GM23338 (cell line): Measurements from ENCODE around the gene COL5A2. TPM values are rescaled to one million over a fixed set of nuclear protein-coding genes. Genes with fewer than 3 reads are reported as not detected.

Source experiments
- ATAC-seq: fragments of 200-7000 bp; cut with Tn5 transposase; 3 replicates; pipeline ENCODE4 v1.9.1; 2020
- DNase-seq: peaks from one replicate; pipeline ENCODE4 v3.0.0-alpha.2; 2015; ENCODE audit warnings: low spot score
- H2AFZ ChIP-seq: fragments of 200-600 bp; sonication (generic); 2 replicates; pipeline ENCODE4 v1.8.0; 2016; ENCODE audit warnings: antibody characterized with exemption, mild to moderate bottlenecking, moderate library complexity
- H3F3A ChIP-seq: fragments of 200-600 bp; sonication (generic); replicated peaks from 2 replicates; pipeline ENCODE4 v1.8.0; 2017; ENCODE audit warnings: antibody characterized with exemption, mixed run types, low read depth
- H3K27ac ChIP-seq: fragments of 200-600 bp; sonication (generic); 2 replicates; pipeline ENCODE4 v1.6.1; 2016; ENCODE audit warnings: low read depth
- H3K27me3 ChIP-seq: fragments of 200-600 bp; sonication (generic); 2 replicates; pipeline ENCODE4 v1.8.0; 2016; ENCODE audit warnings: mild to moderate bottlenecking, mixed run types, moderate library complexity; ENCODE audit not compliant: insufficient read depth
- H3K36me3 ChIP-seq: fragments of 200-600 bp; sonication (generic); 2 replicates; pipeline ENCODE4 v1.8.0; 2016; ENCODE audit warnings: mild to moderate bottlenecking; ENCODE audit not compliant: insufficient read depth
- H3K4me1 ChIP-seq: fragments of 200-600 bp; sonication (generic); 2 replicates; pipeline ENCODE4 v1.8.0; 2016; ENCODE audit warnings: mild to moderate bottlenecking, moderate library complexity; ENCODE audit not compliant: insufficient read depth
- H3K4me2 ChIP-seq: fragments of 200-600 bp; sonication (generic); 2 replicates; pipeline ENCODE4 v1.7.1; 2017; ENCODE audit warnings: mixed run types
- H3K4me3 ChIP-seq: fragments of 200-600 bp; sonication (generic); 2 replicates; pipeline ENCODE4 v1.6.1; 2016; ENCODE audit warnings: mixed run types
- H3K79me2 ChIP-seq: fragments of 200-600 bp; sonication (generic); replicated peaks from 2 replicates; pipeline ENCODE4 v1.8.0; 2017; ENCODE audit warnings: mild to moderate bottlenecking; ENCODE audit not compliant: insufficient read depth
- H3K9me2 ChIP-seq: fragments of 200-600 bp; sonication (generic); 2 replicates; pipeline ENCODE4 v1.8.0; 2017; ENCODE audit not compliant: insufficient read depth
- H4K20me1 ChIP-seq: fragments of 200-600 bp; sonication (generic); replicated peaks from 2 replicates; pipeline ENCODE4 v1.8.0; 2017; ENCODE audit warnings: mild to moderate bottlenecking; ENCODE audit not compliant: insufficient read depth
- H3K27ac Mint-ChIP-seq: 2 replicates; pipeline ENCODE4 v1.8.0; 2020; ENCODE audit warnings: inconsistent platforms, mild to moderate bottlenecking, moderate library complexity, mixed read lengths
- H3K27me3 Mint-ChIP-seq: 3 replicates; pipeline ENCODE4 v1.8.0; 2022; ENCODE audit warnings: low read depth, mild to moderate bottlenecking, moderate library complexity, mixed read lengths, inconsistent platforms; ENCODE audit not compliant: insufficient read depth, poor library complexity
- H3K36me3 Mint-ChIP-seq: 3 replicates; pipeline ENCODE4 v1.8.0; 2021; ENCODE audit warnings: low read depth, mild to moderate bottlenecking, inconsistent platforms, moderate library complexity, mixed read lengths
- H3K4me1 Mint-ChIP-seq: 3 replicates; pipeline ENCODE4 v1.8.0; 2020; ENCODE audit warnings: mild to moderate bottlenecking, inconsistent platforms, mixed read lengths
- H3K4me3 Mint-ChIP-seq: 3 replicates; pipeline ENCODE4 v1.8.0; 2021; ENCODE audit warnings: moderate library complexity, mild to moderate bottlenecking, inconsistent platforms, mixed read lengths
- H3K9me3 Mint-ChIP-seq: 3 replicates; pipeline ENCODE4 v1.8.0; 2020; ENCODE audit warnings: moderate library complexity, mild to moderate bottlenecking, inconsistent platforms, mixed read lengths
- CREB1 ChIP-seq: fragments of 250-450 bp; sonication (Bioruptor Pico); IDR thresholded peaks from 2 replicates; pipeline ENCODE4 v1.5.0; 2020; ENCODE audit warnings: low read depth, mild to moderate bottlenecking, moderate library complexity
- CTCF ChIP-seq, 2 experiments: fragments of 200-600 bp in 1 of 2; sonication (generic) in 1 of 2; conservative IDR thresholded peaks; 2 replicates each; pipeline versions ENCODE4 v1.5.1 to v1.6.1; 2016 to 2017; ENCODE audit warnings: antibody characterized with exemption in 2 of 2, low read depth in 2 of 2, mild to moderate bottlenecking in 2 of 2, moderate library complexity in 1 of 2
- EZH2 ChIP-seq: fragments of 200-600 bp; sonication (generic); IDR thresholded peaks from one replicate; pipeline ENCODE4 v1.8.0; 2017; ENCODE audit warnings: antibody characterized with exemption, mild to moderate bottlenecking, low read depth; ENCODE audit not compliant: unreplicated experiment
- EZH2phosphoT487 ChIP-seq: fragments of 200-600 bp; sonication (generic); IDR thresholded peaks from one replicate; pipeline ENCODE4 v1.8.1; 2018; ENCODE audit warnings: antibody characterized with exemption; ENCODE audit not compliant: unreplicated experiment
- JUNB ChIP-seq: IDR thresholded peaks from one replicate; pipeline ENCODE4 v1.6.1; 2016; ENCODE audit warnings: antibody characterized with exemption; ENCODE audit not compliant: unreplicated experiment
- NANOG ChIP-seq: IDR thresholded peaks from 2 replicates; pipeline ENCODE4 v1.6.1; 2016; ENCODE audit warnings: antibody characterized with exemption, borderline replicate concordance
- POLR2AphosphoS5 ChIP-seq: IDR thresholded peaks from 2 replicates; pipeline ENCODE4 v1.6.1; 2016; ENCODE audit warnings: antibody characterized with exemption, low read depth
- ZNF114 ChIP-seq: fragments of 250-450 bp; sonication (Bioruptor Pico); IDR thresholded peaks from 2 replicates; pipeline ENCODE4 v1.5.0; 2020; ENCODE audit warnings: mild to moderate bottlenecking, moderate library complexity
- ZNF331 ChIP-seq: fragments of 250-450 bp; sonication (Bioruptor Pico); IDR thresholded peaks from 2 replicates; pipeline ENCODE4 v1.5.0; 2020; ENCODE audit warnings: low read depth, mild to moderate bottlenecking, moderate library complexity
- polyA plus RNA-seq: library from polyadenylated mRNA; unstranded; fragments of >200 nt; fragmentation: Nextera tagmentation; extraction: Ambion mirVana; gene quantifications from 2 replicates; pipeline ENCODE4 v1.2.1, GENCODE V29; 2016
- total RNA-seq: library from RNA; depleted of rRNA; stranded (reverse); fragments of >200 nt; shearing (Covaris generic); gene quantifications from 2 replicates; pipeline ENCODE4 v1.2.3, GENCODE V29; 2014
- TF ChIP-seq, protein P1 (sequence below): IDR thresholded peaks from 2 replicates; pipeline ENCODE4 v1.6.1; 2016; ENCODE audit warnings: antibody characterized with exemption
- TF ChIP-seq, protein P2 (sequence below): IDR thresholded peaks from one replicate; pipeline ENCODE4 v1.6.1; 2018; ENCODE audit warnings: antibody characterized with exemption; ENCODE audit not compliant: unreplicated experiment

The COL5A2 gene
- total and polyA plus RNA-seq, 2 experiments from 2014 or later, result 6.7 to 19.7 TPM

DNA sequence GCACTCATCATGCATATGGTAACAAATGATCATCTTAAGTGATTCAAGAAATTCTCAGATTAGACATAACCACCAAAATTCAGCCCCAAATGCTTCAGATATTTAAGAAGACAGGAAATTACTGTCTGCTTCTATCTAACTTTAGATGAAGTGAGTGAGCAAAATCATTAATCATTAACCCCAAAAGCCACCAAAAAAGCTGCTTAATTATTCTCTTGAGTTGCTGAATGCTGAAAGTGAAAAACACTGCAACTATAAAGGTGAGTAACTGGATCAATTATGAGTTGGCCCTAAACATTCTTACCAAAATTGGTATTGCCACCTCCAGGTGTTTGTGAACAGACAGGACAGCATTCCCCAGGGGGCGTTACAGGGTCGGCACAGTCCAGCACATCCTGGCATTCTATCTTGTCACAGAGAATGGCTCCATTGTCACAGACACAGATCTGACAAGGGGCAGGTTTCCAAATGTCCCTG, 69.6 kb downstream of the COL5A2 start:
- no peak overlapping the region for H3K4me3 ChIP-seq
- H3F3A ChIP-seq, result no peaks in the 10 kb centered on the region
- H4K20me1 ChIP-seq, result no peaks in the 10 kb centered on the region
- no peaks in the 10 kb centered on the region for H3K27me3 Mint-ChIP-seq
- H3K79me2 ChIP-seq, result no peaks in the 10 kb centered on the region
- H3K9me2 ChIP-seq, result no peaks in the 10 kb centered on the region
- H3K27ac ChIP-seq, result no peak overlapping the region
- H3K36me3 Mint-ChIP-seq, result no peaks in the 10 kb centered on the region
- no peaks in the 10 kb centered on the region for H3K4me1 ChIP-seq
- H3K9me3 Mint-ChIP-seq, result no peaks in the 10 kb centered on the region
- no peak overlapping the region for H2AFZ ChIP-seq
- no peaks in the 10 kb centered on the region for H3K4me1 Mint-ChIP-seq
- H3K27me3 ChIP-seq, result no peaks in the 10 kb centered on the region
- DNase-seq, result peak; percentile 34
- ATAC-seq, result no peak
- H3K4me3 Mint-ChIP-seq, result no peak overlapping the region
- no peaks in the 10 kb centered on the region for H3K36me3 ChIP-seq
- H3K4me2 ChIP-seq, result no peak overlapping the region
- TF ChIP-seq EZH2 (no peak), CTCF (conservative IDR thresholded peaks at IDR 0.05; ENCODE audit: low read depth in 2 of 2) (peak; percentile 32 to 53)
- no peak overlapping the region for H3K27ac Mint-ChIP-seq

- H3K4me2 ChIP-seq, result no peak overlapping the region
- DNase-seq (no peak), ATAC-seq (no peak)
- H3K36me3 Mint-ChIP-seq, result no peaks in the 10 kb centered on the region
- H3K36me3 ChIP-seq, result no peaks in the 10 kb centered on the region
- no peaks in the 10 kb centered on the region for H3K9me2 ChIP-seq
- H3K4me1 Mint-ChIP-seq, result no peaks in the 10 kb centered on the region
- H3K4me3 ChIP-seq, result no peak overlapping the region
- no peak overlapping the region for H3K27ac Mint-ChIP-seq
- H3K9me3 Mint-ChIP-seq, result no peaks in the 10 kb centered on the region
- no peaks in the 10 kb centered on the region for H4K20me1 ChIP-seq
- H3K27me3 ChIP-seq, result no peaks in the 10 kb centered on the region
- H3K27ac ChIP-seq, result no peak overlapping the region
- no peaks in the 10 kb centered on the region for H3K4me1 ChIP-seq
- H3K79me2 ChIP-seq, result no peaks in the 10 kb centered on the region
- no peak overlapping the region for H3K4me3 Mint-ChIP-seq
- H3F3A ChIP-seq, result no peaks in the 10 kb centered on the region
- no peaks in the 10 kb centered on the region for H3K27me3 Mint-ChIP-seq
- H2AFZ ChIP-seq, result no peak overlapping the region
- TF ChIP-seq, protein P1, sequence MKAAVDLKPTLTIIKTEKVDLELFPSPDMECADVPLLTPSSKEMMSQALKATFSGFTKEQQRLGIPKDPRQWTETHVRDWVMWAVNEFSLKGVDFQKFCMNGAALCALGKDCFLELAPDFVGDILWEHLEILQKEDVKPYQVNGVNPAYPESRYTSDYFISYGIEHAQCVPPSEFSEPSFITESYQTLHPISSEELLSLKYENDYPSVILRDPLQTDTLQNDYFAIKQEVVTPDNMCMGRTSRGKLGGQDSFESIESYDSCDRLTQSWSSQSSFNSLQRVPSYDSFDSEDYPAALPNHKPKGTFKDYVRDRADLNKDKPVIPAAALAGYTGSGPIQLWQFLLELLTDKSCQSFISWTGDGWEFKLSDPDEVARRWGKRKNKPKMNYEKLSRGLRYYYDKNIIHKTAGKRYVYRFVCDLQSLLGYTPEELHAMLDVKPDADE, result no peak
- TF ChIP-seq, protein P2, sequence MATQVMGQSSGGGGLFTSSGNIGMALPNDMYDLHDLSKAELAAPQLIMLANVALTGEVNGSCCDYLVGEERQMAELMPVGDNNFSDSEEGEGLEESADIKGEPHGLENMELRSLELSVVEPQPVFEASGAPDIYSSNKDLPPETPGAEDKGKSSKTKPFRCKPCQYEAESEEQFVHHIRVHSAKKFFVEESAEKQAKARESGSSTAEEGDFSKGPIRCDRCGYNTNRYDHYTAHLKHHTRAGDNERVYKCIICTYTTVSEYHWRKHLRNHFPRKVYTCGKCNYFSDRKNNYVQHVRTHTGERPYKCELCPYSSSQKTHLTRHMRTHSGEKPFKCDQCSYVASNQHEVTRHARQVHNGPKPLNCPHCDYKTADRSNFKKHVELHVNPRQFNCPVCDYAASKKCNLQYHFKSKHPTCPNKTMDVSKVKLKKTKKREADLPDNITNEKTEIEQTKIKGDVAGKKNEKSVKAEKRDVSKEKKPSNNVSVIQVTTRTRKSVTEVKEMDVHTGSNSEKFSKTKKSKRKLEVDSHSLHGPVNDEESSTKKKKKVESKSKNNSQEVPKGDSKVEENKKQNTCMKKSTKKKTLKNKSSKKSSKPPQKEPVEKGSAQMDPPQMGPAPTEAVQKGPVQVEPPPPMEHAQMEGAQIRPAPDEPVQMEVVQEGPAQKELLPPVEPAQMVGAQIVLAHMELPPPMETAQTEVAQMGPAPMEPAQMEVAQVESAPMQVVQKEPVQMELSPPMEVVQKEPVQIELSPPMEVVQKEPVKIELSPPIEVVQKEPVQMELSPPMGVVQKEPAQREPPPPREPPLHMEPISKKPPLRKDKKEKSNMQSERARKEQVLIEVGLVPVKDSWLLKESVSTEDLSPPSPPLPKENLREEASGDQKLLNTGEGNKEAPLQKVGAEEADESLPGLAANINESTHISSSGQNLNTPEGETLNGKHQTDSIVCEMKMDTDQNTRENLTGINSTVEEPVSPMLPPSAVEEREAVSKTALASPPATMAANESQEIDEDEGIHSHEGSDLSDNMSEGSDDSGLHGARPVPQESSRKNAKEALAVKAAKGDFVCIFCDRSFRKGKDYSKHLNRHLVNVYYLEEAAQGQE, result no peak
- TF ChIP-seq NANOG, result no peak
- TF ChIP-seq ZNF331 (CRISPR knock-in tag), result no peak
- no peak for TF ChIP-seq CREB1 (CRISPR knock-in tag)
- TF ChIP-seq EZH2phosphoT487, result no peak
- no peak for TF ChIP-seq ZNF114
- no peak for TF ChIP-seq CTCF (conservative IDR thresholded peaks at IDR 0.05; ENCODE audit: low read depth in 2 of 2)
- no peak for TF ChIP-seq JUNB
- no peak for TF ChIP-seq POLR2AphosphoS5
Observed at GRCh38 chr2:189104934-189105333, 74.6 kb downstream of the COL5A2 start.
